Central memory CD8-positive, alpha-beta T cell (primary cell): ENCODE data around the gene PRDM7.

Experiments
- ATAC-seq: fragments of 150-1000 bp; cut with Tn5 transposase; replicated peaks from 2 replicates; pipeline ENCODE4 v1.10.0; 2022; ENCODE audit warnings: mild to moderate bottlenecking, moderate FRiP score, moderate number of reproducible peaks; ENCODE audit not compliant: poor library complexity, severe bottlenecking; ENCODE audit errors: extremely low read depth
- DNase-seq, 2 donors: peaks; one replicate each; pipeline ENCODE4 v3.0.0; 2021; ENCODE audit warnings: low spot score in 2 of 2
- H3K27ac Mint-ChIP-seq: one replicate; pipeline ENCODE4 v1.8.0; 2022; ENCODE audit warnings: low read depth, mild to moderate bottlenecking, moderate library complexity, mixed read lengths
- H3K27me3 Mint-ChIP-seq: one replicate; pipeline ENCODE4 v1.8.0; 2022; ENCODE audit warnings: mixed read lengths
- H3K36me3 Mint-ChIP-seq: one replicate; pipeline ENCODE4 v1.8.0; 2022; ENCODE audit warnings: mild to moderate bottlenecking, moderate library complexity, mixed read lengths; ENCODE audit not compliant: insufficient read depth
- H3K4me1 Mint-ChIP-seq: one replicate; pipeline ENCODE4 v1.8.0; 2022; ENCODE audit warnings: mixed read lengths
- H3K4me3 Mint-ChIP-seq: one replicate; pipeline ENCODE4 v1.8.0; 2022; ENCODE audit warnings: mild to moderate bottlenecking, moderate library complexity, mixed read lengths
- H3K9me3 Mint-ChIP-seq: one replicate; pipeline ENCODE4 v1.8.0; 2022; ENCODE audit warnings: mixed read lengths

The PRDM7 gene

DNA sequence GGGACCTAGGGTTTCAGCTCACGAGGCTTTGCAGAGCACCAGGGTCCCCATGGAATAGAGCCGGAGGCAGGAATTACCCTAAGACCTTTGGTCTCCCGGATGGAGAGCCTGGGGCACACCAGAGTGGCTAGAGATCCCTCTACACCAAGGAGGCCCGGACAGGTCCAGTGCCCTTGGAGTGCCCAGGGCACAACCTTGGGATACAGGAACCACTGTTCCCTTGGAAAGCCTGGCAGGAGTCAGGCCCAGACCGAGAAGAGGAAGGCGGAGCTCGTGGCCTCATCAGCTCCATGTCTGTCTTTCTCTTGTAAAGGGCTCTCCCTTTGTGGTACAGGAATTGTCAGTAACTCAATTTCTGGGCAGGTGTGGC, 54.1 kb downstream of the PRDM7 start:
- Mint-ChIP-seq H3K27ac (no peak overlapping the region), H3K27me3 (no peaks in the 10 kb centered on the region)

GRCh38 chr16:90022209-90023077, 54.7 kb downstream of the PRDM7 start:
- Mint-ChIP-seq H3K27ac (no peak overlapping the region), H3K36me3 (peaks cover 1% of the 10 kb centered on the region), H3K27me3 (no peaks in the 10 kb centered on the region), H3K4me3 (peak overlapping the region; percentile 72), H3K9me3 (no peaks in the 10 kb centered on the region), H3K4me1 (peaks cover 15% of the 10 kb centered on the region)
- peak; percentile 53 to 57 for DNase-seq
- peak; percentile 63 for ATAC-seq

More for the DNA sequence above, 54.1 kb downstream of the PRDM7 start:
- no peak for DNase-seq
- peak overlapping the region; percentile 72 for H3K4me3 Mint-ChIP-seq
- ATAC-seq, result no peak
- no peaks in the 10 kb centered on the region for H3K9me3 Mint-ChIP-seq
- H3K4me1 Mint-ChIP-seq, result peaks cover 15% of the 10 kb centered on the region
- H3K36me3 Mint-ChIP-seq, result peaks cover 1% of the 10 kb centered on the region

- ATAC-seq (no peak), DNase-seq (no peak)
- Mint-ChIP-seq H3K9me3 (no peaks in the 10 kb centered on the region), H3K36me3 (peaks cover 1% of the 10 kb centered on the region), H3K27me3 (no peaks in the 10 kb centered on the region), H3K4me1 (peaks cover 15% of the 10 kb centered on the region), H3K27ac (no peak overlapping the region), H3K4me3 (peak overlapping the region; percentile 23)
These were observed 56.2 kb downstream of the PRDM7 start for GRCh38 chr16:90020838-90021382.

DNA sequence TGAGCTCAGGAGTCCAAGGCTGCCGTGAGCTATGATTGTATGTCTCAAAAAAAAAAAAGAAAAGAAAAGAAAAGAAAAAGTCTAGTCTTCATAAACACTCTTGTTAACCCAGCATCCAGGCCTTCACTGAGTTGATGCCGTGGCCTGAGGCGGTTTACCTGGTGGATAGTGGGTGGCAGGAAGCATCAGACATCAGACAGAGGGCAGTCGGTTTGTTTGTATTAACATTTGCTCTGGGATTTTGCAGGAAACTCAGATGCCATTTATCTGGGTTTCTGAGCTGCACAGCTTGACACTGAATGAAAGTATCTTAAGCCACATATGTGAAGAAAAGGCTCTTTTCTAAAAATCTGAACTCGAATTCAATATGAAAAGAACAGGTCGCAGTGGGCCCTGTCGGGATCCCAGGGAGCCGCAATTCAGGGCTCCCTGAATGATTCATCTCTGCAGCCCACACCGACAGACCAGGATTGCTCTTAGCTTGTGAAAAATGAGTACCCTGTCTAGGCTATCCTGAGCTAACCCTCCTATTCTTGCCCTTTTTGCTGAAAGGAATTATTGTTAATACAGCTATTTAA, 56.8 kb downstream of the PRDM7 start:
- no peak for DNase-seq
- Mint-ChIP-seq H3K36me3 (peaks cover 1% of the 10 kb centered on the region), H3K27ac (no peak overlapping the region), H3K4me1 (peaks cover 15% of the 10 kb centered on the region), H3K27me3 (no peaks in the 10 kb centered on the region), H3K9me3 (no peaks in the 10 kb centered on the region), H3K4me3 (peak overlapping the region; percentile 75)
- ATAC-seq, result no peak

GRCh38 chr16:90019543-90020259, 57.4 kb downstream of the PRDM7 start:
- Mint-ChIP-seq H3K4me3 (peak overlapping the region; percentile 75), H3K27ac (no peak overlapping the region), H3K9me3 (no peaks in the 10 kb centered on the region), H3K36me3 (peaks cover 1% of the 10 kb centered on the region), H3K27me3 (no peaks in the 10 kb centered on the region), H3K4me1 (peaks cover 15% of the 10 kb centered on the region)
- ATAC-seq, result peak; percentile 39
- DNase-seq, result no peak

GRCh38 chr16:90018652-90019542, 58.2 kb downstream of the PRDM7 start, which contains the start of gene DBNDD1:
Gene DBNDD1 (minus strand): TSS chr16:90019456. CDS start chr16:90019341, 115 bp downstream.
- peaks cover 1% of the 10 kb centered on the region for H3K36me3 Mint-ChIP-seq
- peak within 1 kb of the TSS; percentile 75 for H3K4me3 Mint-ChIP-seq
- H3K27me3 Mint-ChIP-seq, result no peaks in the 10 kb centered on the region
- H3K27ac Mint-ChIP-seq, result no peak within 1 kb of the TSS
- H3K9me3 Mint-ChIP-seq, result no peaks in the 10 kb centered on the region
- peak; percentile 37 for ATAC-seq
- H3K4me1 Mint-ChIP-seq, result peaks cover 15% of the 10 kb centered on the region
- no peak for DNase-seq

DNA sequence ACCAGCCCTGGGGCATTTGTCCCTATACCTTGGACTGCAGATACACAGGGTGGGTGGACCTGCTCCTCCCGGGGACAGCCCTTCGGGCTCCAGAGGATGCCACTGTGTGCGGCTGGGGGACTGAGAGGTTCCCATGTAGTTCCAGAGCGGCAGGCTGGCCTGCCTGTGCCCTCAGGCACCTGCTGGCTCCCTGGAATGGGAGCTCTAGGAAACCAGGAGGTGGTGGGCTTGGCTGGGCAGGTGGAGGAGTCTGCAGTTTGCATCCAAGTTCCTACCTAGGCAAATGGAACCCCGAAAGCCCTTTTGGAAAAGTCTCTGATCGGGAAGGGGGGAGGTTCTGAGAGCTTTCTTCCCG, 58.9 kb downstream of the PRDM7 start:
- peaks cover 1% of the 10 kb centered on the region for H3K36me3 Mint-ChIP-seq
- DNase-seq, result no peak
- ATAC-seq, result no peak
- peak overlapping the region; percentile 66 for H3K4me3 Mint-ChIP-seq
- H3K9me3 Mint-ChIP-seq, result no peaks in the 10 kb centered on the region
- peaks cover 15% of the 10 kb centered on the region for H3K4me1 Mint-ChIP-seq
- H3K27ac Mint-ChIP-seq, result no peak overlapping the region
- H3K27me3 Mint-ChIP-seq, result peaks cover 4% of the 10 kb centered on the region

DNA sequence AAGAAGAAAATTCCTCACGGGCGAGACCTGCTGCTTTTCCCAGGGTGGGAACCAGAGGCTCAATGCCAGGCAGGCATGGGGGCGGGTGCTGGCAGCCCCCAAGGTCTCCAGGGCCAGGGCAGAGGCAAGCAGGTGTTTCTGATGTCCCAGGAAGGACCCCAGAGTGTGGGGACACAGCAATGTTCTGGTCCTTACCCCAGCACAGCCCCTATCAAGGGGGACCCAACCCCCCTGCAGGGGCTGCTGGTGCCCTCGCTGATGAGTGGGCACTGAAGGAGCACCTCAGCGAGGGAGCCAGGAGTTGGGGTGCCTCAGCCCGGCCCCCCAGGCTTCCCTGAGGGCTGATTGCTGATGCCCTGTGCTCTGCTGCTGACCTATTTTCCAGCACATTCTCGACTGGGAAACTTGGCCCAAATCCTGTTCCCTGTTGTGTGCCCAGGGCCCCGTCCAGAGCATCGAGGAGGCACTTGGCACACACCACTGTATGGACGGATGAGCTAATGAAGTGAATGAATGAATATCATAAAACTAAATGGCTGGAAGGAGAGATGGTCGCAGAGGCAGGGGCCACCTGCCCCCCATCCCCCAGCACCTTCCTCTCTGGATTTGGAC, 60.7 kb downstream of the PRDM7 start:
- Mint-ChIP-seq H3K27ac (no peak overlapping the region), H3K4me3 (no peak overlapping the region), H3K36me3 (peaks cover 1% of the 10 kb centered on the region), H3K27me3 (peaks cover 6% of the 10 kb centered on the region), H3K4me1 (peaks cover 6% of the 10 kb centered on the region), H3K9me3 (no peaks in the 10 kb centered on the region)
- ATAC-seq (no peak), DNase-seq (no peak)

DNA sequence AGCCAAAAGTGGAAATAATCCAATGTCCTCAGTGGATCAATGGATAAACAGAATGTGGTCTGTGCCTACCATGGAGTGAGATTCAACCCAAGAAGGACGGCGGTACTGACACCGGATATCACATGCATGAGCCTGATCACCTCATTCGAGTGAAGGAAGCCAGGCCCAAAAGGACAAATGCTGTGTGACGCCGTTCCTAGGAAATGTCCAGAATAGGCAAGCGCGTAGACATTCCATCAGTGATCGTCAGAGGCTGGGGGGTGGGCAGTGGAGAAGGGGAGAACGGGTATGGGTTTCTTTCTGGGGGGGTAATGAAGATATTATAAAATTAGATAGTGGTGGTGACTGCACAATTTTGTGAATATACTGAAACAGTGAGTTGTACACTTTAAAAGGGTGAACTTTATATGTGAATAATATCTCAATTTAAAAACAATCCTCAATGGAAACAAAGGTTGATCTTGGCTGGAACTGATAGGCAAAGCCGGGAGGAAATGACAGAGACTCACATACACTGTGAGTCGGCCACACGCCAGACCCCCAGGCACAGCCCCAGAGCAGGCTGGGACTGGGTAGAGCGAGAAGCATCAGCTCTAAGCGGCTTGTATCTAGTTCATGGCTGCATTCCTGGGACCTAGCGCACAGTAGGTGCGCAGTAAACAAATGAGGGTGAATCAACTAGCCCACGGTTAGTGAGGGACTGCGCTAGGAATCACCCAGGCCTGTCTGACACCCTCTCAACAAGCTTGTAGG, 61.4 kb downstream of the PRDM7 start:
- DNase-seq, result no peak

DNA sequence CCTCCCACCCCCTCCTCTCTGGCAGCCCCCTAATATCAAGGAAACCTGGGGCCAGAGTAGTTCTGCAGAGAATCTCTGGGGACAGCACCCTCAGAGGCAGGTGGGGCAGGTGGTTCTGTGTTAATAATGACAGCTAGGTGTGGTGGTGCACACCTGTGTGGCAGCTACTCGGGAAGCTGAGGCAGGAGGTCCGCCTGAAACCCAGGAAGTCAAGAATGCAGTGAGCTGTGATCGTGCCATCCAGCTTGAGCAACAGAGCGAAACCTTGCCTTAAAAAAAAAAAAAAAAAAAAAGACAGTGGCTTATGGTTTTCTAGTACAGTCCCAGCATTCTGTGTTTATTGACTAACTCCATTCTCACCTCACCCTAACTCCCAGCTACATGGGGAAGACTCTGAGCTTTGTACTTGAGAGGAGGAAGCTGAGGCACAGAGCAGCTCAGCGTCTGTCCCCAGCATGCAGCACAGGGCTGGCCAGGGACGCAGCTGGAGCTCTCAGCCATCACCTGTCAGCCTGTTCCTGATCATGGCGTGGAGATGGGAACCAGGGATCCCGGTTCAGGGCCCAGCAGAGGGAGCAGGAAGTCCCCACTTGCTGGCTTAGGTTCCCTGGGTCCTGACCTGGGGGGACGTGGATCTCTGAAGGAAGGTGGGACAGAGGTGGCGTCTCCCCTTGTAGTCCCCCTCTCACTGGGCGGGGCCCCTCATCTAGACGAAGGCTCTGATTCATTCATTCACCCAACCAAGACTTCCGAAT, 64.0 kb downstream of the PRDM7 start:
- Mint-ChIP-seq H3K27ac (no peak overlapping the region), H3K27me3 (peaks cover 6% of the 10 kb centered on the region), H3K36me3 (peaks cover 5% of the 10 kb centered on the region), H3K4me1 (peaks cover 16% of the 10 kb centered on the region), H3K9me3 (no peaks in the 10 kb centered on the region), H3K4me3 (no peak overlapping the region)
- DNase-seq (no peak), ATAC-seq (no peak)

More for the DNA sequence above, 61.4 kb downstream of the PRDM7 start:
- Mint-ChIP-seq H3K4me3 (no peak overlapping the region), H3K27ac (no peak overlapping the region), H3K9me3 (no peaks in the 10 kb centered on the region), H3K36me3 (peaks cover 1% of the 10 kb centered on the region), H3K27me3 (peaks cover 6% of the 10 kb centered on the region), H3K4me1 (peaks cover 6% of the 10 kb centered on the region)
- ATAC-seq, result no peak
